Smooth muscle cell (in vitro differentiated cells): ENCODE measurements around the gene TMEM240. TPM values are rescaled to one million over a fixed set of nuclear protein-coding genes. Genes with fewer than 3 reads are reported as not detected.

Experiments used
- DNase-seq: peaks from one replicate; lab custom pipeline; 2025; ENCODE audit not compliant: unreplicated experiment; lab: John Stamatoyannopoulos, UW
- H2AFZ ChIP-seq: fragments of 200-600 bp; sonication (generic); 2 replicates; pipeline ENCODE4 v1.6.0; 2016; ENCODE audit warnings: antibody characterized with exemption, low read depth, mild to moderate bottlenecking
- H3F3A ChIP-seq: fragments of 200-600 bp; sonication (generic); 2 replicates; pipeline ENCODE4 v1.6.0; 2017; ENCODE audit warnings: antibody characterized with exemption, low read depth
- H3K27ac ChIP-seq: fragments of 200-600 bp; sonication (generic); 2 replicates; pipeline ENCODE4 v1.5.1; 2016; ENCODE audit warnings: low read depth, mild to moderate bottlenecking
- H3K27me3 ChIP-seq: fragments of 200-600 bp; sonication (generic); 2 replicates; pipeline ENCODE4 v1.6.1; 2016; ENCODE audit warnings: low read depth, mild to moderate bottlenecking
- H3K36me3 ChIP-seq: fragments of 200-600 bp; sonication (generic); 2 replicates; pipeline ENCODE4 v1.5.1; 2016; ENCODE audit warnings: low read depth
- H3K4me1 ChIP-seq: fragments of 200-600 bp; sonication (generic); 2 replicates; pipeline ENCODE4 v1.5.1; 2016; ENCODE audit warnings: low read depth
- H3K4me2 ChIP-seq: fragments of 200-600 bp; sonication (generic); 2 replicates; pipeline ENCODE4 v1.6.0; 2016; ENCODE audit warnings: mild to moderate bottlenecking
- H3K4me3 ChIP-seq: fragments of 200-600 bp; sonication (generic); 2 replicates; pipeline ENCODE4 v1.5.1; 2016; ENCODE audit warnings: mild to moderate bottlenecking
- H3K79me2 ChIP-seq: fragments of 200-600 bp; sonication (generic); 2 replicates; pipeline ENCODE4 v1.6.0; 2016; ENCODE audit warnings: low read depth, mild to moderate bottlenecking
- H3K9ac ChIP-seq: fragments of 200-600 bp; sonication (generic); 2 replicates; pipeline ENCODE4 v1.6.0; 2016; ENCODE audit warnings: low read depth
- H3K9me3 ChIP-seq: fragments of 200-600 bp; sonication (generic); replicated peaks from 2 replicates; pipeline ENCODE4 v1.5.1; 2016; ENCODE audit warnings: low read depth
- H4K20me1 ChIP-seq: fragments of 200-600 bp; sonication (generic); 2 replicates; pipeline ENCODE4 v1.6.0; 2016; ENCODE audit warnings: low read depth
- WGBS: methylation state at CpG from one replicate; pipeline ENCODE4 v1.1.7; 2016; ENCODE audit warnings: low lambda C conversion rate; 5-methylcytosine and 5-hydroxymethylcytosine counted together
- polyA plus RNA-seq: library from polyadenylated mRNA; unstranded; fragments of >200 nt; fragmentation: Nextera tagmentation; extraction: Ambion mirVana; gene quantifications from 2 replicates; pipeline ENCODE4 v1.2.1, GENCODE V29; 2016
- total RNA-seq: library from RNA; depleted of rRNA; stranded (reverse); fragments of >200 nt; gene quantifications from 2 replicates; pipeline ENCODE4 v1.2.3, GENCODE V29; 2014
- TF ChIP-seq, protein P1 (sequence below): fragments of 200-600 bp; sonication (generic); IDR thresholded peaks from 2 replicates; pipeline ENCODE4 v1.5.1; 2017; ENCODE audit warnings: borderline replicate concordance, mild to moderate bottlenecking, antibody characterized with exemption; ENCODE audit not compliant: insufficient read depth, poor library complexity, severe bottlenecking

Gene TMEM240
- total and polyA plus RNA-seq, 2 experiments from 2014 or later = 2.7 to 12.2 TPM

DNA sequence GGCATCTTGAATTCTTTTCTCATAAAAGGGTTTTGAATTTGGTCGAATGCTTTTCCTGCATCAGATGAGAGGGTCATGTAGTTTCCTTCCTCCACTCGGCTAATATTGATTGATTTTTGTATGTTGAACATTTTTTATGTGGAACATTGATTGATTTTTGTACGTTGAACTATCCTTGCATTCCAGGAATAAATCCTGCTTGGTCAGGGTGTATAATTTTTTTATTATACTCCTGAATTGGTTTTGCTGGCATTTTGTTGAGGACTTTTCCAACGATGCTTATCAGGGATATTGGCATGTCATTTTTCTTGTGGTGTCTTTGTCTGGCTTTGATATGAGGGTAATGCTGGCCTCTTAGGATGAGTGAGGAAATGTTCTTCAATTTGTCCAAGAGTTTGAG lies 8.5 kb downstream of the TMEM240 start:
- Histone ChIP-seq H3K9ac (no peak overlapping the region), H2AFZ (no peak overlapping the region), H3F3A (no peaks in the 10 kb centered on the region), H3K27me3 (no peaks in the 10 kb centered on the region), H3K4me3 (no peak overlapping the region), H3K79me2 (no peaks in the 10 kb centered on the region), H3K9me3 (no peaks in the 10 kb centered on the region), H3K4me2 (no peak overlapping the region), H3K27ac (no peak overlapping the region), H3K36me3 (no peaks in the 10 kb centered on the region), H3K4me1 (no peaks in the 10 kb centered on the region), H4K20me1 (peaks cover 5% of the 10 kb centered on the region)
- TF ChIP-seq, protein P1, sequence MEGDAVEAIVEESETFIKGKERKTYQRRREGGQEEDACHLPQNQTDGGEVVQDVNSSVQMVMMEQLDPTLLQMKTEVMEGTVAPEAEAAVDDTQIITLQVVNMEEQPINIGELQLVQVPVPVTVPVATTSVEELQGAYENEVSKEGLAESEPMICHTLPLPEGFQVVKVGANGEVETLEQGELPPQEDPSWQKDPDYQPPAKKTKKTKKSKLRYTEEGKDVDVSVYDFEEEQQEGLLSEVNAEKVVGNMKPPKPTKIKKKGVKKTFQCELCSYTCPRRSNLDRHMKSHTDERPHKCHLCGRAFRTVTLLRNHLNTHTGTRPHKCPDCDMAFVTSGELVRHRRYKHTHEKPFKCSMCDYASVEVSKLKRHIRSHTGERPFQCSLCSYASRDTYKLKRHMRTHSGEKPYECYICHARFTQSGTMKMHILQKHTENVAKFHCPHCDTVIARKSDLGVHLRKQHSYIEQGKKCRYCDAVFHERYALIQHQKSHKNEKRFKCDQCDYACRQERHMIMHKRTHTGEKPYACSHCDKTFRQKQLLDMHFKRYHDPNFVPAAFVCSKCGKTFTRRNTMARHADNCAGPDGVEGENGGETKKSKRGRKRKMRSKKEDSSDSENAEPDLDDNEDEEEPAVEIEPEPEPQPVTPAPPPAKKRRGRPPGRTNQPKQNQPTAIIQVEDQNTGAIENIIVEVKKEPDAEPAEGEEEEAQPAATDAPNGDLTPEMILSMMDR = no peak
- DNase-seq = no peak
- WGBS = 98% methylated on average over 4 of the region's 4 CpGs

DNA sequence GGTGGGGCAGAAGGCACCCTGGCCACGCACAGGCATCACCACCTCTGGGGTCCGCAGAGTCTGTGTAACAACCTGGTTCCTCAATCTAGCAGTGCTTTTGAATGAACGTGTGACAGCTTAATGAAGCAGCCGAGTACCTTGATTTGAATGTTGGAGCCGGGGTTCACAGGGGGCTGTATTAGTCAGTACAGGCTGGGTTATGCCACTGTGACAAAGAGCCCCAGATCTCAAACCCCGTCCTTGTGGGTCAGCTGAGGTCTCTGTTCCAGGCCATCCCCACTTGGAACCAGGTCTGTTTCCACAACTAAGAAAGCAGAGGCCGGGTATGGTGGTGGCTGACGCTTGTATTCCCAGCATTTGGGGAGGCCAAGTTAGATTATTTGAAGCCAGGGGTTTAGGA lies 10.5 kb downstream of the TMEM240 start:
- no peak overlapping the region for H3K27ac ChIP-seq
- 98% methylated on average over 8 of the region's 8 CpGs for WGBS
- H3K27me3 ChIP-seq = no peaks in the 10 kb centered on the region
- H3K4me1 ChIP-seq = no peaks in the 10 kb centered on the region
- H3K9me3 ChIP-seq = no peaks in the 10 kb centered on the region
- H3K4me3 ChIP-seq = no peak overlapping the region
- H3K79me2 ChIP-seq = no peaks in the 10 kb centered on the region
- no peak overlapping the region for H2AFZ ChIP-seq
- no peaks in the 10 kb centered on the region for H3F3A ChIP-seq
- no peak overlapping the region for H3K4me2 ChIP-seq
- no peak overlapping the region for H3K9ac ChIP-seq
- H3K36me3 ChIP-seq = no peaks in the 10 kb centered on the region
- no peaks in the 10 kb centered on the region for H4K20me1 ChIP-seq
- DNase-seq = no peak
- TF ChIP-seq, protein P1 = no peak

DNA sequence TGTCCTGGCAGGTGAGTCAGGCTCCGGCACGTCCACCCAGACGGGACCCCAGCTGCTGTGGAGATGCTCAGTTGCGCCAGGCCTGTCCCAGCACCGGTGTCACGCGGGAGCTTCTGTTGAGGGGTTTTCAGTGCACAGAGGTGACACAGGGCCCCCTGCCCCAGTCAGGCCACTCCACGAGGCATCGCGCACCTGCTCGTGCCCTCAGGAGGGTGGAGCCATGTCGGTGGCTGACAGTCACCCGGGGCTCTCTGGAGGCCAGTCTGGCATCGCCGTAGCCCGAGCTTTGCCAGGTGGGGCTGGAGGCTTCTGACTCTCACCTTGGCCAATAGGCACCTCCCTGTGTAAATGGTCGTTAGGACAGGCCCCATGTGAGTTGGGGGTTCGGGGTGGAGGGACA lies 11.1 kb downstream of the TMEM240 start:
- TF ChIP-seq, protein P1 = no peak
- no peaks in the 10 kb centered on the region for H3K9me3 ChIP-seq
- H2AFZ ChIP-seq = no peak overlapping the region
- H3K4me3 ChIP-seq = no peak overlapping the region
- H3F3A ChIP-seq = no peaks in the 10 kb centered on the region
- WGBS = 99% methylated on average over 18 of the region's 18 CpGs
- no peaks in the 10 kb centered on the region for H3K36me3 ChIP-seq
- no peaks in the 10 kb centered on the region for H3K27me3 ChIP-seq
- H3K9ac ChIP-seq = no peak overlapping the region
- H3K27ac ChIP-seq = no peak overlapping the region
- no peaks in the 10 kb centered on the region for H3K4me1 ChIP-seq
- no peak for DNase-seq
- H3K79me2 ChIP-seq = no peaks in the 10 kb centered on the region
- no peak overlapping the region for H3K4me2 ChIP-seq
- H4K20me1 ChIP-seq = no peaks in the 10 kb centered on the region
